ENCODE measurements around the gene RFFL. TPM values are rescaled to one million over a fixed set of nuclear protein-coding genes. Genes with fewer than 3 reads are reported as not detected.
"Not testable (repeated sequence)": the region's sequence is repeated elsewhere in the genome, so short reads cannot be mapped to it uniquely, and the experiment has no call there.

Gene RFFL
- polyA plus RNA-seq, 4 donors = 10.0 to 36.9 (median 16.9) TPM

DNA sequence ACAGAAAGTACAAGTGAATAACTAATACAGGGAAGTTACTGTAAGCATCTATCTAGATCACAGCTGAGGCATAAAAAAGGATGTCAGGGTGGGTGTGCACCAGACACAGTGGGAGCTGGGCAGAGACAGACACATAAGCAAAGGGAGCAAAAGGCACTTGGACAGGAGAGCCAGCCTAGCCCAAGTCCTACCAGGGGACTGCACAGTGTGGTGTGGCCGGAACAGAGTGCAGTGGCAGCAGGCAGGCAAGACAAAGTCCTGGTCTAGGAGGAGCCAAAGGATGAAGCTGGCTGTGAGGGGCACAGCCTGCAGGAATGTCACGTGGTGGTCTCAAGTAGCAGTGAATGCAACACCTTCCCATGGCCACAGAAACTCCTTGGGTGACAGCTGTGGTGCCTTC lies 34.3 kb upstream of the RFFL start:
- Histone ChIP-seq H3K4me1 (ENCODE audit: control insufficient read depth in 3 of 3, insufficient read depth in 2 of 3, low read depth in 1 of 3, low read length in 2 of 3) (no peaks in the 10 kb centered on the region), H3K36me3 (ENCODE audit: control insufficient read depth in 3 of 3, insufficient read depth in 2 of 3, low read depth in 1 of 3, low read length in 3 of 3) (peaks cover 0 to 25% (median 14%) of the 10 kb centered on the region in 3 donors), H3K27me3 (ENCODE audit: control insufficient read depth in 3 of 3, insufficient read depth in 3 of 3, low read length in 3 of 3) (no peaks in the 10 kb centered on the region), H3K4me3 (ENCODE audit: low read depth in 1 of 3, low read length in 3 of 3) (no peak overlapping the region), H3K9me3 (ENCODE audit: control insufficient read depth in 2 of 2, insufficient read depth in 1 of 2, low read depth in 1 of 2, low read length in 1 of 2) (no peaks in the 10 kb centered on the region), H3K27ac (ENCODE audit: low read depth in 1 of 3, low read length in 2 of 3) (no peak overlapping the region)
- FAIRE-seq (no peak), DNase-seq (no peak)
- 90 to 100% (median 91%) methylated on average over 2 of the region's 2 CpGs for WGBS, 3 donors

DNA sequence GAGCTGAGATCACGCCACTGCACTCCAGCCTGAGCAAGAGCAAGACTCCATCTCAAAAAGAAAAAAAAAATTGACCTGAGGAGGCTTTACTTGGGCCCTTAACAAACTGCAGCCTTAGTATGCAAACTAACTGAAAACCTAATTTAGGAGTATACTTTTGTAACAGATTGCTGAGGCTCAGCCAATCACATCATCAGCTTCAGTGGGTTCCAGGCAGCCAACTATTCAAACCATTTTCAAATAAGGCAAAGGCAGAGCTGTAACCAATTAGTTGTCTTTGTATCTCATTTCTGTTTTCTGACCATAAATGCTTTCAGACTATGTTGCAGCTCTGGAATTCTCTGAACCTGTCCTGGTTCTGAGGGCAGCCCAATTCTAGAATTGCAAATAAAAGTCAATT lies 32.2 kb upstream of the RFFL start:
- no peaks in the 10 kb centered on the region for H3K4me1 ChIP-seq (ENCODE audit: control insufficient read depth in 3 of 3, insufficient read depth in 2 of 3, low read depth in 1 of 3, low read length in 2 of 3)
- H3K9me3 ChIP-seq (ENCODE audit: control insufficient read depth in 2 of 2, insufficient read depth in 1 of 2, low read depth in 1 of 2, low read length in 1 of 2) = no peaks in the 10 kb centered on the region
- no peak overlapping the region for H3K27ac ChIP-seq (ENCODE audit: low read depth in 1 of 3, low read length in 2 of 3)
- FAIRE-seq (no peak), DNase-seq (no peak)
- peaks cover 0 to 13% (median 9%) of the 10 kb centered on the region in 3 donors for H3K36me3 ChIP-seq (ENCODE audit: control insufficient read depth in 3 of 3, insufficient read depth in 2 of 3, low read depth in 1 of 3, low read length in 3 of 3)
- H3K4me3 ChIP-seq (ENCODE audit: low read depth in 1 of 3, low read length in 3 of 3) = no peak overlapping the region
- WGBS, 3 donors = 94 to 100% (median 98%) methylated on average over 1 of the region's 1 CpG
- H3K27me3 ChIP-seq (ENCODE audit: control insufficient read depth in 3 of 3, insufficient read depth in 3 of 3, low read length in 3 of 3) = no peaks in the 10 kb centered on the region

DNA sequence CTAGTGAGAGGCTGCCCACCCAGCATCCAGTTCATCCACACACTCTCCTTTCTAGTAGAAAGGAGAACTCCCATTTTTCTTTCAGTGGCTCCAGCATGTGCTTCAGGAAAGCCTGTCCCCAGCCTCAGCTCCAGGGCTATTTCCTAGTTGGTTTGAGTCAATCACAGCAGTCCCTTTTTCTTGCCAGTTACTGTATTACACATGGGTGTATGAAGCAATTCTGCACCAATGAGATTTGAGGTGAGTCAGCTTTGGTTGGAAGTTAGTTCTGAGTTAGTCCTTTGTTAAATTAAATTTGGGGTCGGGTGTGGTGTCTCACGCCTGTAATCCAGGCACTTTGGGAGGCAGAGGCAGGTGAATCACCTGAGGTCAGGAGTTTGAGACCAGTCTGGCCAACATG lies 31.4 kb upstream of the RFFL start:
- peaks cover 0 to under 1% (median 0%) of the 10 kb centered on the region in 3 donors for H3K4me1 ChIP-seq (ENCODE audit: control insufficient read depth in 3 of 3, insufficient read depth in 2 of 3, low read depth in 1 of 3, low read length in 2 of 3)
- no peak overlapping the region for H3K4me3 ChIP-seq (ENCODE audit: low read depth in 1 of 3, low read length in 3 of 3)
- FAIRE-seq (no peak), DNase-seq (no peak)
- no peak overlapping the region for H3K27ac ChIP-seq (ENCODE audit: low read depth in 1 of 3, low read length in 2 of 3)
- peaks cover 0 to 6% (median 3%) of the 10 kb centered on the region in 3 donors for H3K36me3 ChIP-seq (ENCODE audit: control insufficient read depth in 3 of 3, insufficient read depth in 2 of 3, low read depth in 1 of 3, low read length in 3 of 3)
- WGBS, 3 donors = 62 to 69% (median 64%) methylated on average over 2 of the region's 2 CpGs
- H3K27me3 ChIP-seq (ENCODE audit: control insufficient read depth in 3 of 3, insufficient read depth in 3 of 3, low read length in 3 of 3) = no peaks in the 10 kb centered on the region
- no peaks in the 10 kb centered on the region for H3K9me3 ChIP-seq (ENCODE audit: control insufficient read depth in 2 of 2, insufficient read depth in 1 of 2, low read depth in 1 of 2, low read length in 1 of 2)

DNA sequence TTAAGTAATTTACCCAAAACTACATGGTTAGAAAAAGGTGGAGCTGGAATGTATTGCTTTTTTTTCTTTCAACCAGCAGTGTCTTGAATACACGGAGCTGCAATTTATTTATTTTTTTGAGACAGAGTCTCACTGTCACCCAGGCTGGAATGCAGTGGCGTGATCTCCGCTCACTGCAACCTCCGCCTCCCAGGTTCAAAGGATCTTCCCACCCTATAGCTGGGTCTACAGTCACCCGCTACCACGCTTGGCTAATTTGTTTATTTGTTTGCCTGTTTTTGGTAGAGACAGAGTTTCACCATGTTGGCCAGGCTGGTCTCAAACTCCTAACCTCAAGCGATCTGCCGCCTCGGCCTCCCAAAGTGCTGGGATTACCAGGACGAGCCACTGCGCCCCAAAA lies 27.2 kb upstream of the RFFL start:
- peaks cover 0 to 20% (median 4%) of the 10 kb centered on the region in 3 donors for H3K4me1 ChIP-seq (ENCODE audit: control insufficient read depth in 3 of 3, insufficient read depth in 2 of 3, low read depth in 1 of 3, low read length in 2 of 3)
- H3K36me3 ChIP-seq (ENCODE audit: control insufficient read depth in 3 of 3, insufficient read depth in 2 of 3, low read depth in 1 of 3, low read length in 3 of 3); DNase-seq; H3K9me3 ChIP-seq (ENCODE audit: control insufficient read depth in 2 of 2, insufficient read depth in 1 of 2, low read depth in 1 of 2, low read length in 1 of 2); H3K27ac ChIP-seq (ENCODE audit: low read depth in 1 of 3, low read length in 2 of 3); FAIRE-seq; H3K27me3 ChIP-seq (ENCODE audit: control insufficient read depth in 3 of 3, insufficient read depth in 3 of 3, low read length in 3 of 3); H3K4me3 ChIP-seq (ENCODE audit: low read depth in 1 of 3, low read length in 3 of 3): not testable (repeated sequence)
- WGBS, 3 donors = 91 to 96% (median 91%) methylated on average over 11 of the region's 11 CpGs

DNA sequence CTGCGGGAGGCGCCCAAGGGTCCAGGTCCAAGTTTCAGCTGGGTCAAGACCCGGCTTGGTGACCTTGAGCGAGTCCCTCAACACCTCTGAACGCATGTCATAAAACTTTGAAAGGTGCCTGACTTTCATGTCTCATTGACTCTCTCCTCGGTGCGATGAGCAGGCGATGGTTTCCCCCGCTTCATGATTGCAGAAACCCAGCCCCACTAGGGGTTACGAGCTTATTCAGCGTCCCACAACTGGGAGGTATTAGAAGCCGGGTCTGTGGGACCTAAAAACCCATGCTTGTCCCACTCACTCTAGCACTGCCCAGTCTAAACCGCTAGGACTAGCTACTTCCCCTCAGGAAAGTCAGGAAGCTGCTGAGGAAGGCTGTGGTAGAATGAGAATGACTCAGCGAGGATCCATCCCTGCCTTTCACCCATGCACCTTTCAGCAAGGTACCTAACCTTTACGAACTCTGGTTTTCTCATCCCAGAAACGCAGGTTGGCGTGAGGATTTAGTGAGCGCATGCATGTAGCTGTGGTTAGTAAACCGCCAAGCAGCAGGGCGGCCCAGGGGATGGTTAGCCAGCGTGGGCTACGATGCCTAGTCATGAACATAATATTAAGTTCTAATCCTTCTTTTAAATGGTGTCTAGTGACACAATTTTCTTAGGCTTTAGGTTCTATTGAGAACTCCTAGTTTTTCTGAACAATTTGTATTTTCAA lies 26.2 kb upstream of the RFFL start:
- Histone ChIP-seq H3K9me3 (ENCODE audit: control insufficient read depth in 2 of 2, insufficient read depth in 1 of 2, low read depth in 1 of 2, low read length in 1 of 2) (no peaks in the 10 kb centered on the region), H3K27ac (ENCODE audit: low read depth in 1 of 3, low read length in 2 of 3) (peak overlapping the region; percentile 6 to 76 (median 50)), H3K4me1 (ENCODE audit: control insufficient read depth in 3 of 3, insufficient read depth in 2 of 3, low read depth in 1 of 3, low read length in 2 of 3) (peaks cover 0 to 27% (median 4%) of the 10 kb centered on the region in 3 donors), H3K27me3 (ENCODE audit: control insufficient read depth in 3 of 3, insufficient read depth in 3 of 3, low read length in 3 of 3) (no peaks in the 10 kb centered on the region), H3K4me3 (ENCODE audit: low read depth in 1 of 3, low read length in 3 of 3) (peak overlapping the region in 2 of 3 donors; percentile 42 to 100), H3K36me3 (ENCODE audit: control insufficient read depth in 3 of 3, insufficient read depth in 2 of 3, low read depth in 1 of 3, low read length in 3 of 3) (peaks cover 0 to 4% (median 0%) of the 10 kb centered on the region in 3 donors)
- 38 to 42% (median 40%) methylated on average over 22 of the region's 22 CpGs for WGBS, 3 donors
- DNase-seq (no peak), FAIRE-seq (no peak)

DNA sequence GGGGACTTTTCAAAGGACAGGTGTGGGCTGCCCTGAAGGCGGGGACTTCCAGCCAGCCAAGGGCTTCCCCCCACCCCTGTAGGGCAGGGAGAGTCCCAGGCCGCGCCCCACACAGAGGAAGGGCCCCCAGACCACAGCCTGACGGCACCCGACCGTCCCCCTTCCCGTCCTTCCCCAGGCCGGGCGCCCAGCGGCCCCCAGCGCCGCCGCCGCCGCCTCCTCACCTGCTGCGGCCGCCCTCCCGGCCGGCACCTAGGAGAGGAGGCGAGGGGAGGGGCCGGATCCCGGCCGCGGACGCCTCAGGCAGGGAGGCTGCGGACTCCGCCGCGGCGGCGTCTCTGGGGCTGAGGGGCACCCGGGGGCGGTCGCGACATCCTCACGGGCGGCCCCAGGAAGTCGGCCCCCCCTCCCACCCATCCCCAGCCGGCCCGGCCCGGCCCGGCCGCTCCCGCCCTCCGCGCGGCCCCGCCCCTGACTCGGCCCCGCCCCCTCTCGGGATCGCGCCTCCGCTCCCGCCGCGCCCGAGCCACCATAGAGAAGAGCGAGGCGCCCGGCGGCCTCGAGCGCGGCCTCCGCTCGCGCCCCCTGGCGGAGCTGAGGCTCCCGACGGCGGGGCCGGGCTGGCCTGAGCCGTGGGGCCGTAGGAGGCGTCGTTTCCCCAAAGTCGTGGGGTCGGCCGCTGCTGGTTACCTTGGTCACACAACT lies 25.5 kb upstream of the RFFL start:
- no peaks in the 10 kb centered on the region for H3K9me3 ChIP-seq (ENCODE audit: control insufficient read depth in 2 of 2, insufficient read depth in 1 of 2, low read depth in 1 of 2, low read length in 1 of 2)

DNA sequence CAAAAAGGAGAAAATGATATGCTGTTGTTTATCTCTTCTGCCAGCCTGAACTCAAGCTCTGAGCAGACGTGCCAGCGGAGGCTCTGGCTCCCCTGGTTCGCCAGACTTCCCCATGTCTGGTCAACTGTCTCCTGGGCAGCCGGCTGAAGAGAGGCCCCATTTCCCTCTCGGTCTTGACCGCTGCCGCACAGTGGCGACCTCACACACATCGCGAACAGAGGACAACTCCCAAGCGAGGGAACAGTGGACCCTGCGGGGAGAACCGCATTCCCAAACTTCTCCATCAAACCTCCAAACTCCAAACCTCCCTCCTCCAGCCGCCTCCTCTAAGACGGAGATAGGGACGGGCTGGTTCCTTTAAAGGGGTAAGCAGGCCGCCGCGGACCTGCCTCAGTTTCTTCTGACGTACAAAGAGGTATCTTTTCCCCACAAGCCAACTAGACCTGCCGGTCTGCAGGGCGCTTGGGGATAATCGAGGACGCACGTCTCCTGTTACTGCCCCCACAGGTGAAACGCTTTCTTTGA lies 24.9 kb upstream of the RFFL start:
- H3K27ac ChIP-seq (ENCODE audit: low read depth in 1 of 3, low read length in 2 of 3) = peak overlapping the region; percentile 96 to 100 (median 97)
- peak overlapping the region; percentile 91 to 100 (median 94) for H3K4me3 ChIP-seq (ENCODE audit: low read depth in 1 of 3, low read length in 3 of 3)
- FAIRE-seq (no peak), DNase-seq (peak in 1 of 2 donors; percentile 53)
- H3K27me3 ChIP-seq (ENCODE audit: control insufficient read depth in 3 of 3, insufficient read depth in 3 of 3, low read length in 3 of 3) = no peaks in the 10 kb centered on the region
- peaks cover 0 to 10% (median 0%) of the 10 kb centered on the region in 3 donors for H3K36me3 ChIP-seq (ENCODE audit: control insufficient read depth in 3 of 3, insufficient read depth in 2 of 3, low read depth in 1 of 3, low read length in 3 of 3)
- peaks cover 0 to 30% (median 4%) of the 10 kb centered on the region in 3 donors for H3K4me1 ChIP-seq (ENCODE audit: control insufficient read depth in 3 of 3, insufficient read depth in 2 of 3, low read depth in 1 of 3, low read length in 2 of 3)
- WGBS, 3 donors = 1% methylated on average over 26 of the region's 26 CpGs
- no peaks in the 10 kb centered on the region for H3K9me3 ChIP-seq (ENCODE audit: control insufficient read depth in 2 of 2, insufficient read depth in 1 of 2, low read depth in 1 of 2, low read length in 1 of 2)

More for the DNA sequence above, 25.5 kb upstream of the RFFL start:
- WGBS, 3 donors = 0 to 1% (median 1%) methylated on average over 29 to 80 of the region's 80 CpGs
- peaks cover 0 to 10% (median 0%) of the 10 kb centered on the region in 3 donors for H3K36me3 ChIP-seq (ENCODE audit: control insufficient read depth in 3 of 3, insufficient read depth in 2 of 3, low read depth in 1 of 3, low read length in 3 of 3)
- peaks cover 0 to 27% (median 4%) of the 10 kb centered on the region in 3 donors for H3K4me1 ChIP-seq (ENCODE audit: control insufficient read depth in 3 of 3, insufficient read depth in 2 of 3, low read depth in 1 of 3, low read length in 2 of 3)
- peak overlapping the region; percentile 96 to 100 (median 97) for H3K27ac ChIP-seq (ENCODE audit: low read depth in 1 of 3, low read length in 2 of 3)
- H3K4me3 ChIP-seq (ENCODE audit: low read depth in 1 of 3, low read length in 3 of 3) = peak overlapping the region; percentile 91 to 100 (median 94)
- FAIRE-seq (no peak), DNase-seq (peak; percentile 84 to 95)
- H3K27me3 ChIP-seq (ENCODE audit: control insufficient read depth in 3 of 3, insufficient read depth in 3 of 3, low read length in 3 of 3) = no peaks in the 10 kb centered on the region

DNA sequence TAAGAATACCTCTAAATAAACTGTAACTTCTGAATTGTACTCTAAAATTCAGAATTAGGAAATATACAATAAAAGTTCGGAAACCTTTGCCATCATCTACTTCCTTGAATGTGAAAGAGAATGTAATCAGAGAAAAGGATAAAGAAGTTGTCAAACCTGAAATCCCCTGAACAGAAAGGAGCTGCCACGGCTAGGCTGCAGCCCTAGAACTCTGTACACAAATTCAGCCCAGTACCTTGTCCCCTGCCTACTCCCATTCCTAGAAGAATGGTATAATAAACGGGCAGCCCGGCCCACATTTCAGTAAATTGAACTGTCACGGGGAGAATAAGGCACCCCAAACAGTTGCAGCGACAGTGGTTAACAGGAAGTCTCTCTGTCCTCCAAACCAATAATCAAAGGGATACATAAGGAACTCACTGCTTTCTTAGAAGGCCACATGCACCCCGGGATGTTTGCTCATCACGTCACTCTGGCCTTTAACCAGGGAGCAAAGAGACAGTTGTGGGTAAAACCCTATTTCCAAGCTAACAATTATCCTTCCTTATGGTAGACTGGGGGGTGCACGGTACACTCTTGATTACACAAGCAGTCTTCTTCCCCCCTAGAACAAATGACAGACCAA lies 24.3 kb upstream of the RFFL start:
- H3K9me3 ChIP-seq (ENCODE audit: control insufficient read depth in 2 of 2, insufficient read depth in 1 of 2, low read depth in 1 of 2, low read length in 1 of 2) = no peaks in the 10 kb centered on the region
- no peaks in the 10 kb centered on the region for H3K27me3 ChIP-seq (ENCODE audit: control insufficient read depth in 3 of 3, insufficient read depth in 3 of 3, low read length in 3 of 3)
- peaks cover 0 to 35% (median 4%) of the 10 kb centered on the region in 3 donors for H3K4me1 ChIP-seq (ENCODE audit: control insufficient read depth in 3 of 3, insufficient read depth in 2 of 3, low read depth in 1 of 3, low read length in 2 of 3)
- peak overlapping the region; percentile 96 to 100 (median 97) for H3K27ac ChIP-seq (ENCODE audit: low read depth in 1 of 3, low read length in 2 of 3)
- no peak for FAIRE-seq
- H3K36me3 ChIP-seq (ENCODE audit: control insufficient read depth in 3 of 3, insufficient read depth in 2 of 3, low read depth in 1 of 3, low read length in 3 of 3) = peaks cover 0 to 10% (median 0%) of the 10 kb centered on the region in 3 donors
- DNase-seq = peak; percentile 92 to 95
- H3K4me3 ChIP-seq (ENCODE audit: low read depth in 1 of 3, low read length in 3 of 3) = peak overlapping the region; percentile 91 to 100 (median 94)
- 2 to 16% (median 5%) methylated on average over 9 of the region's 9 CpGs for WGBS, 3 donors
